HepG2 (cell line): ENCODE measurements around the gene LDLRAD4. TPM values are rescaled to one million over a fixed set of nuclear protein-coding genes. Genes with fewer than 3 reads are reported as not detected.

ENCODE experiments used
- EEA1 ChIP-seq: sonication (generic); formaldehyde crosslinking; IDR thresholded peaks from 2 replicates; pipeline ENCODE4 v1.5.1; 2020; ENCODE audit warnings: mild to moderate bottlenecking, missing genetic modification reagents, borderline replicate concordance
- PBX2 ChIP-seq: IDR thresholded peaks from 2 replicates; pipeline ENCODE4 v1.6.1; 2016; ENCODE audit warnings: control low read depth
- ZC3H4 ChIP-seq: sonication (generic); formaldehyde crosslinking; IDR thresholded peaks from 2 replicates; pipeline ENCODE4 v1.4.0; 2020; ENCODE audit warnings: missing genetic modification reagents, borderline replicate concordance
- ZNF256 ChIP-seq: sonication (generic); formaldehyde crosslinking; conservative IDR thresholded peaks from 2 replicates; pipeline ENCODE4 v1.4.0; 2020; ENCODE audit warnings: missing genetic modification reagents
- ZNF451 ChIP-seq: sonication (generic); formaldehyde crosslinking; IDR thresholded peaks from 2 replicates; pipeline ENCODE4 v1.5.0; 2020; ENCODE audit warnings: mild to moderate bottlenecking, missing genetic modification reagents
- ZSCAN25 ChIP-seq: sonication (generic); formaldehyde crosslinking; IDR thresholded peaks from 2 replicates; pipeline ENCODE4 v1.8.0; 2022; ENCODE audit warnings: mild to moderate bottlenecking, missing genetic modification reagents
- polyA plus RNA-seq, 8 experiments: library from polyadenylated mRNA; depleted of rRNA in 3 of 8; stranded (reverse) in 7 of 8; unstranded in 1 of 8; fragments of >200 nt; fragmentation: Illumina TruSeq in 4 of 8; extraction: Trizol in 4 of 8; gene quantifications; 2 replicates each; pipeline versions ENCODE4 v1.2.1 to v1.2.3, GENCODE V29; 2011 to 2016; ENCODE audit warnings: low read depth in 4 of 8, missing spikeins in 1 of 8, mixed read lengths in 1 of 8; ENCODE audit not compliant: insufficient read depth in 1 of 8
- total RNA-seq, 5 experiments: library from RNA; depleted of rRNA; stranded (reverse); fragments of >200 nt; fragmentation: Illumina TruSeq; extraction: Trizol; gene quantifications; 2 replicates each; pipeline ENCODE4 v1.2.3, GENCODE V29; 2016; ENCODE audit warnings: low read depth in 1 of 5
- TF ChIP-seq, protein P1 (sequence below), 2 experiments: fragments of 450-650 bp in 1 of 2; sonication (generic) in 1 of 2; formaldehyde crosslinking; IDR thresholded peaks; 2 replicates each; pipeline versions ENCODE4 v1.5.0 to v1.8.0; 2020 to 2022; ENCODE audit warnings: mild to moderate bottlenecking in 1 of 2, missing genetic modification reagents in 1 of 2
- TF ChIP-seq, protein P2 (sequence below): fragments of 450-650 bp; IDR thresholded peaks from 2 replicates; pipeline ENCODE4 v1.6.1; 2017; ENCODE audit warnings: mild to moderate bottlenecking
- TF ChIP-seq, protein P3 (sequence below): sonication (generic); formaldehyde crosslinking; IDR thresholded peaks from 2 replicates; pipeline ENCODE4 v1.4.0; 2020; ENCODE audit warnings: missing genetic modification reagents, borderline replicate concordance

The LDLRAD4 gene
- total and polyA plus RNA-seq, 2 of the 13 experiments (the other 11 are each of a cell fraction or from before 2014, with no cell fraction given): 13.6 to 20.9 TPM

- TF ChIP-seq, protein P1, sequence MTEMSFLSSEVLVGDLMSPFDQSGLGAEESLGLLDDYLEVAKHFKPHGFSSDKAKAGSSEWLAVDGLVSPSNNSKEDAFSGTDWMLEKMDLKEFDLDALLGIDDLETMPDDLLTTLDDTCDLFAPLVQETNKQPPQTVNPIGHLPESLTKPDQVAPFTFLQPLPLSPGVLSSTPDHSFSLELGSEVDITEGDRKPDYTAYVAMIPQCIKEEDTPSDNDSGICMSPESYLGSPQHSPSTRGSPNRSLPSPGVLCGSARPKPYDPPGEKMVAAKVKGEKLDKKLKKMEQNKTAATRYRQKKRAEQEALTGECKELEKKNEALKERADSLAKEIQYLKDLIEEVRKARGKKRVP (CRISPR knock-in tag; IDR thresholded peaks at IDR 0.05): no peak
- TF ChIP-seq ZNF256 (CRISPR knock-in tag) (no peak), ZNF451 (CRISPR knock-in tag) (no peak), EEA1 (CRISPR knock-in tag) (no peak), PBX2 (CRISPR knock-in tag) (no peak), ZSCAN25 (CRISPR knock-in tag) (no peak), ZC3H4 (CRISPR knock-in tag) (no peak)
- TF ChIP-seq, protein P2, sequence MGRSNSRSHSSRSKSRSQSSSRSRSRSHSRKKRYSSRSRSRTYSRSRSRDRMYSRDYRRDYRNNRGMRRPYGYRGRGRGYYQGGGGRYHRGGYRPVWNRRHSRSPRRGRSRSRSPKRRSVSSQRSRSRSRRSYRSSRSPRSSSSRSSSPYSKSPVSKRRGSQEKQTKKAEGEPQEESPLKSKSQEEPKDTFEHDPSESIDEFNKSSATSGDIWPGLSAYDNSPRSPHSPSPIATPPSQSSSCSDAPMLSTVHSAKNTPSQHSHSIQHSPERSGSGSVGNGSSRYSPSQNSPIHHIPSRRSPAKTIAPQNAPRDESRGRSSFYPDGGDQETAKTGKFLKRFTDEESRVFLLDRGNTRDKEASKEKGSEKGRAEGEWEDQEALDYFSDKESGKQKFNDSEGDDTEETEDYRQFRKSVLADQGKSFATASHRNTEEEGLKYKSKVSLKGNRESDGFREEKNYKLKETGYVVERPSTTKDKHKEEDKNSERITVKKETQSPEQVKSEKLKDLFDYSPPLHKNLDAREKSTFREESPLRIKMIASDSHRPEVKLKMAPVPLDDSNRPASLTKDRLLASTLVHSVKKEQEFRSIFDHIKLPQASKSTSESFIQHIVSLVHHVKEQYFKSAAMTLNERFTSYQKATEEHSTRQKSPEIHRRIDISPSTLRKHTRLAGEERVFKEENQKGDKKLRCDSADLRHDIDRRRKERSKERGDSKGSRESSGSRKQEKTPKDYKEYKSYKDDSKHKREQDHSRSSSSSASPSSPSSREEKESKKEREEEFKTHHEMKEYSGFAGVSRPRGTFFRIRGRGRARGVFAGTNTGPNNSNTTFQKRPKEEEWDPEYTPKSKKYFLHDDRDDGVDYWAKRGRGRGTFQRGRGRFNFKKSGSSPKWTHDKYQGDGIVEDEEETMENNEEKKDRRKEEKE: no peak
- TF ChIP-seq, protein P3, sequence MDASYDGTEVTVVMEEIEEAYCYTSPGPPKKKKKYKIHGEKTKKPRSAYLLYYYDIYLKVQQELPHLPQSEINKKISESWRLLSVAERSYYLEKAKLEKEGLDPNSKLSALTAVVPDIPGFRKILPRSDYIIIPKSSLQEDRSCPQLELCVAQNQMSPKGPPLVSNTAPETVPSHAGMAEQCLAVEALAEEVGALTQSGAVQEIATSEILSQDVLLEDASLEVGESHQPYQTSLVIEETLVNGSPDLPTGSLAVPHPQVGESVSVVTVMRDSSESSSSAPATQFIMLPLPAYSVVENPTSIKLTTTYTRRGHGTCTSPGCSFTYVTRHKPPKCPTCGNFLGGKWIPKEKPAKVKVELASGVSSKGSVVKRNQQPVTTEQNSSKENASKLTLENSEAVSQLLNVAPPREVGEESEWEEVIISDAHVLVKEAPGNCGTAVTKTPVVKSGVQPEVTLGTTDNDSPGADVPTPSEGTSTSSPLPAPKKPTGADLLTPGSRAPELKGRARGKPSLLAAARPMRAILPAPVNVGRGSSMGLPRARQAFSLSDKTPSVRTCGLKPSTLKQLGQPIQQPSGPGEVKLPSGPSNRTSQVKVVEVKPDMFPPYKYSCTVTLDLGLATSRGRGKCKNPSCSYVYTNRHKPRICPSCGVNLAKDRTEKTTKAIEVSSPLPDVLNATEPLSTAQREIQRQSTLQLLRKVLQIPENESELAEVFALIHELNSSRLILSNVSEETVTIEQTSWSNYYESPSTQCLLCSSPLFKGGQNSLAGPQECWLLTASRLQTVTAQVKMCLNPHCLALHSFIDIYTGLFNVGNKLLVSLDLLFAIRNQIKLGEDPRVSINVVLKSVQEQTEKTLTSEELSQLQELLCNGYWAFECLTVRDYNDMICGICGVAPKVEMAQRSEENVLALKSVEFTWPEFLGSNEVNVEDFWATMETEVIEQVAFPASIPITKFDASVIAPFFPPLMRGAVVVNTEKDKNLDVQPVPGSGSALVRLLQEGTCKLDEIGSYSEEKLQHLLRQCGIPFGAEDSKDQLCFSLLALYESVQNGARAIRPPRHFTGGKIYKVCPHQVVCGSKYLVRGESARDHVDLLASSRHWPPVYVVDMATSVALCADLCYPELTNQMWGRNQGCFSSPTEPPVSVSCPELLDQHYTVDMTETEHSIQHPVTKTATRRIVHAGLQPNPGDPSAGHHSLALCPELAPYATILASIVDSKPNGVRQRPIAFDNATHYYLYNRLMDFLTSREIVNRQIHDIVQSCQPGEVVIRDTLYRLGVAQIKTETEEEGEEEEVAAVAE (CRISPR knock-in tag): no peak
These were observed 358.6 kb downstream of the LDLRAD4 start (continued) for GRCh38 chr18:13577091-13577697.
